ENCODE results near the gene CNNM1. TPM values are rescaled to one million over a fixed set of nuclear protein-coding genes. Genes with fewer than 3 reads are reported as not detected.

Gene CNNM1
- total RNA-seq, 1 experiment from 2014 or later: not detected

- DNase-seq (ENCODE audit: low spot score): no peak
Measured at GRCh38 chr10:99337311-99337811, 8.2 kb downstream of the CNNM1 start.

DNA sequence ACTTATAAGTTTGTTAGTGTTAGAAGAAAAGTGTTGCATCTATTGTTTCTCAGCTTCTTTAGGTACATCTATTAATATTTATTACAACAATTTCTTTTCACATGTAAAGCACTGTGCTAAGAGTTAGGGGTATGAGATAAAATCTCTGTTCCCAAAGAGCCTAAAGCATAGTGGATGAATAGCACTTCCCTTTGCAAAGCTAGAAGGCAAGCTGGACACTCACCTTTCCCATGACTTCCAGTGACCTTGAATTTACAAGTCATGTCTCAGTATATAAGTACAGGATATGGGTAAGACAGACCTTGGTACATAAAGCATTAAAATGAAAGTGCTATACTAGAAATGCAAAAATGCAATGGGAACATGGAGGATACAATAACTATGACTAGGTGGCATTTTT is 8.7 kb downstream of the CNNM1 start:
- no peak for DNase-seq (ENCODE audit: low spot score)

DNA sequence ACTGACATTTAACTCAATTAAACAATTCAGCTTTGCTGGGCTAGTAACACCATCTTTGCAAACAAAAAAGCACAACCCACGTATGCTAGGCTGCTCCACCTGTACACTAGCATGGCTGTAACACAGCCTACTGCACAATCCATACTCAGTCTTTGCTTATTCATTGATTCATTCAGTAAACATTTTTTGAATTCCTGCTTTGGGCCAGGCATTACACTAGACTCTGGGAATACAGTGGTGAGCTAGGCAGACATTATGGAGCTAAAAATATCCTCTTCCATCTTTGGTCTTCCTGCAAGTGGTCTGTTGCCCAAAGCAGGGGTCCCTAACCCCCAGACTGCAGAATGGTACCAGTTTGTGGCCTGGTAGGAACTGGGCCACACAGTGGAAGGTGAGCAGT is 9.9 kb downstream of the CNNM1 start:
- no peak for DNase-seq (ENCODE audit: low spot score)

DNA sequence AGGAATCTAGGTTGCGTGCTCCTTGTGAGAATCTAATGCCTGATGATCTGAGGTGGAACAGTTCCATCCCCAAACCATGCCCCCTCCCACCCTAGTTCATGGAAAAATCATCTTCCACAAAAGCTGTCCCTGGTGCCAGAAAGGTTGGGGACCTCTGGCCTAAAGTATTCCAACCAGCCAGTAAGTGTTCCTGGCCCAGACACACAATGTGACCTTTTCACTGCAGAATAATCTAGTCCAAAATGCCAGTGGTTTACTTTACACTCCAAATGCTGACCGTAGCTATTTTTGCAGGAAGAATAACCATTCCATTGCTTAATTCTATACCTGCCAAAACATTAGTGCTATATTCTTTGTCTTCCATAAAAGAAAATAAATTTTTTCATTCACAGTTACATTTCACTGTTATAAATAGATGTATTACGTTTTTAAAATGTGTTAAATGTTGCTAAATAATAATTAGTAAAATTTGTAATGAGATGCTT is 10.4 kb downstream of the CNNM1 start:
- DNase-seq (ENCODE audit: low spot score): no peak

DNA sequence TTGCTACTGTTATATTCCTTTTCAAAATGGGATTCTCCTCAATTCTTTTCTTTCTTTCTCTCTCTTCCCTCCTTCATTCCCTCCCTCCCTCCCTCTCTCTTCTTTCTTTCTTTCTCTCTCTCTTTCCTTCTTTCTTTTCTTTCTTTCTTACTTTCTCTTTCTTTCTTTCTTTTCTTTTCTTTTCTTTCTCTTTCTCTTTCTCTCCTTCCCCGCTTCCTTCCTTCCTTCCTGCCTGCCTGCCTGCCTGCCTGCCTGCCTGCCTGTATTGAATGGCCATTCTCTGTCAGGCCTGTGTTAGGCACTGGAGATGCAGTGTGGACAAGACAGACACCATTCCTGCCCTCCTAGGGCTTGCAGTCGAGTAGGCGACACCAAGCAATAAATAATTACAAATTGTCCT is 11.5 kb downstream of the CNNM1 start:
- DNase-seq (ENCODE audit: low spot score): no peak

DNA sequence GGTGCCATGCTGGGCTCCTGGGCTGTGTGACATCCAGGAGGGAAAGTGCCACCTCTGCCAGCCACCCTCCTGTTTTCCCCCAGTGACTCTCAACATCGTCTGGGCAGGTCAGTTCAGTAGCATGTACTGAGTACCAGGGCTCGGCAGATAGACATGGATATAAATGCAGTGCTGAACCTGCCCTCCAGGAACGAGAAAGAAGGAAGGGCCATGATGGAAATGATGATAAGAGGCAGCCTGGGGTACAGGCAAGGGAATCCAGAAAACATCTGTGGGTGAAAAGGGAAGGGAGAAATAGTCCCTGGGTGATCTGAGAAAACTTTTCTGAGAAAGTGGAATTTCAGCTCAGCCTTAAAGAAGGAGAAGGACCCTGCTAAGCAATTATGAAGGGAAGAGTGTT is 12.1 kb downstream of the CNNM1 start:
- no peak for DNase-seq (ENCODE audit: low spot score)

DNA sequence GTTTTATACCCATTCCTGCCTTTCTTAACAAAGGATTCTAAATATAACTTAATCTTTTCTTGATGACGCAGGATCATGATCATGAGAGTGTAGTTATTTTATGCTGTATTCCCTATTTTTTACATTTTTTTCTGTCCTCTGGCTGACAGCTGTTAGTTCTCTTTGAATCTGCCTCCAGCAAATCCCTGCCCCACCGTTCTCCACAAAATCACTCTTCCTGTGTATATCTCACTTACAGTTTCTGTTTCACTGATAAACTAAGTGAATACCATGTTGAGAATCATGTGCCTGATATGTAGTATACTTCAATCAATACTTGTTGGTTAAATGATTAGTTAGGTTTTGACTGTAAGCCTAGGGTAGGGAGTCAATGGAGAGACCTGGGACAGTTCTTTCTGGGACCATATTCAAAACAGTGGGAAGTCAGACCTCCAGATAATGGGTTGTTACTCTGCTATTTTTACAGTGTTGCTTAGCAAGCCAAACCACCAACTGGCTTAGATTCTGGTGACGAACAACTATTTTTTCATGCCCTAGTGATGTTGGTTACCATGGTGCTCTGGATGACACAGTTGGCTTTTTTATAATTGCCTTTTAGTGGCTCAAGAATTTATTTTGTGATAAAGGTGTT is 12.8 kb downstream of the CNNM1 start:
- peak; percentile 24 for DNase-seq (ENCODE audit: low spot score)

DNA sequence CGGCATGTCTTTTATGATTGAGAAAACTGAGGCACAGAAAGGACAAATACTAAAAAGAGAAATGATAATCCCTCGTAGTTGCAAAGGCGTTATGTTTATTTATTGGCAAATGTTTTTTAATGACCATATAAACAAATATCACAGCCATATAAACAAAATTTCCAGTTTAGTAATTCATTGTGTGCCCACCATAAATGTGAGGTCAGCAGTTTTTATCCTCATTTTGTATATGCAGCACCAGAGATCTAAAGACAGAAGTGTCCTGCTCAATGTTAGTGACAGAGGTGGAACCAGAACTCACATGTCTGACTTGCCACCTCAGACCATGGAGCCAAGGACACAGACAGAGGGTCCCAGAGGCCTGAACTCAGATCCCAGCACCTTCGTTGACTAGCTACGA is 14.1 kb downstream of the CNNM1 start:
- DNase-seq (ENCODE audit: low spot score): no peak

GRCh38 chr10:99344715-99345114 is 15.6 kb downstream of the CNNM1 start:
- peak; percentile 10 for DNase-seq (ENCODE audit: low spot score)

DNA sequence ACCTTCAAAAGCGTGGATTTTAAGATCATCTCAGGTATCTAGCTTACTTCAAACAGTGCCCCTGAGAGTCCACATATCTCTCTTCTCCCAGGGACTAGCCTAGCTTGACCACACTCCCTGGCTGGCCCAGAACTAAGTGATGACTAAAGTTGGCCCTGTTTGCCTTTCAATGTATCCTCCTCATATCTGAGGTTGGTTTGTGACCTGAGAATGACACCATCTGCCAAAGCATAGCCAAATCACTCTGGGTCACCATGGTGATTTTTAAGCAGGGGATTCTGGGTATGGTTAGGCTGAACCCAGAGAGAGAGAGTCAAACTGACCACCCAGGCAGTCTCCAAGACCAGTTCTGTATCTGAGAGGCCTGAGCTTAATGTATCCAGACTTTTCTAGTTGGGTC is 16.2 kb downstream of the CNNM1 start:
- peak; percentile 37 for DNase-seq (ENCODE audit: low spot score)

DNA sequence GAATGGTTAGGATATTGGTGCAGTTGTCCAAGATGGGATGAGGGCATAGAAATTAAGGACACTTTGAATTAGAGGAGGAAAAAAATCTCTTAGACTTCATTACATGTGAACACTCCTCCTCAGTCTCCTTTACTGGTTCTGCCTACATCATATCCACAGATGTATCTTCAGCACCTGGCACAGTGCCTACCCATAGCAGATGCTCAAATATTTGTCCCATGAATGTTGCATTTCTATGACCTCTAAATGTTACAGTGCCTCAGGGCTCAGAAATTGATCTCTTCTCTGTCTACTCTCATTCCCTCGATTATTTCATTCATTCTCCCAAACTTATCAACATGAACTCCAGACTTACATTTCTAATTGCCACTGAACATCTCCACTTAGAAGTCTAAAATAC is 17.1 kb downstream of the CNNM1 start:
- DNase-seq (ENCODE audit: low spot score): no peak

- no peak for DNase-seq (ENCODE audit: low spot score)
Measured at GRCh38 chr10:99347672-99348071, 18.5 kb downstream of the CNNM1 start.

- no peak for DNase-seq (ENCODE audit: low spot score)
Measured at GRCh38 chr10:99353182-99353581, 24.0 kb downstream of the CNNM1 start.

GRCh38 chr10:99357691-99358090 is 28.5 kb downstream of the CNNM1 start:
- no peak for DNase-seq (ENCODE audit: low spot score)

DNA sequence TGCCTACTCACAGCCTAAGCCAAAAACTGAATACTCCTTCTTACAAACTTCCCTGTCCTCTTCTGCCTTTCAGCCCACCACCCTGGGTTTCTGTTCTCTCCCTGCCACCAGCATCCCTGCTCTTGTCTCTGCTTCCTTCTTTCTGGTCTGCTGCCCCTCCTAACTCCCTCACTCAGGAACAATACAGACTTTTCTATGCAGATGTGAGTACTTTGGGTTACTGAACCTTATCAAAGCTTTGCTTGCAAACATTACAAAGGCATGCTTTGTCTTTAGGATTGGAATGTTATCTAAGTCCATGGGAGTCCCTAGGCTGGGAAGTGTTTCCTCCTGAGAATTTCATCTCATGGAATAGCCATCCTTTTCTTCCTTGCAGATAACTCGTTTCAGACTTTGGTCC is 28.9 kb downstream of the CNNM1 start:
- no peak for DNase-seq (ENCODE audit: low spot score)

GRCh38 chr10:99360934-99361333 is 31.8 kb downstream of the CNNM1 start:
- no peak for DNase-seq (ENCODE audit: low spot score)

- no peak for DNase-seq (ENCODE audit: low spot score)
Measured at GRCh38 chr10:99364125-99364524, 35.0 kb downstream of the CNNM1 start.

DNA sequence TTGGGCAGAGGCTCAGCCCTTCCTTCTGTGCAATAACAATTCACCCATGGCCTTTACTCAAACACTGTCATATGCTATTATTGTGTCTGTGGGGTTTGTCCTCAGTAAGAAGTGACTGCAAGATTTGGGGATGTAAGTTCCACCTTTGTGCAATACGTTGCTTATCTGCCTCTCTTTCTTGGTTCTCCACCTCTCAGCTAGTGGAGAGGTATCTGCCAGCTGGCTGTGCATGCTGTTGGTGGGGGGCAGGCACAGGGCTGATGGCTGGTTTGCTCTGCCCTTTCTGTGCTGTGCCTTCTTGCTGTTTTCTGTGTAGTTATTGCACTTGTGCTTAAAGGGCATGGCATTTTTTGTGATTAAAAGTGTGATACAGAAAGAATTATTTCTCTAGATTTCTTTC is 36.2 kb downstream of the CNNM1 start:
- no peak for DNase-seq (ENCODE audit: low spot score)

- DNase-seq (ENCODE audit: low spot score): no peak
Measured at GRCh38 chr10:99365736-99366135, 36.6 kb downstream of the CNNM1 start.

DNA sequence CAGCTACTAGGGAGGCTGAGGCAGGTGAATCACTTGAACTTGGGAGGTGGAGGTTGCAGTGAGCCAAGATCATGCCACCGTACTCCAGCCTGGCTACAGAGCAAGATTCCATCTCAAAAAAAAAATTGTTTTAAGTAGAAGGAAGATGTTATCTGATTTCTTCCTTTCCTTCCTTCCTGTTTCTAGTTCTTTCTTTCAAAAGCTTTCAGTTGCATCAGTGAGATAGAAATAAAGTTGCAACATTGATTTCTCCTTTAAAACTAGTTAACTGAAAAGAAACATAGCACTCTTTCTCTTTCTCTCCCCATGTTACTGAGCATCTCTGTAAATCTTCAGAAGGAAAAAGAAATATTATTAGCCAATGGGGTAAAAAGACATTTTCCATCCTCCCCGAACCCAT is 37.5 kb downstream of the CNNM1 start:
- no peak for DNase-seq (ENCODE audit: low spot score)

DNA sequence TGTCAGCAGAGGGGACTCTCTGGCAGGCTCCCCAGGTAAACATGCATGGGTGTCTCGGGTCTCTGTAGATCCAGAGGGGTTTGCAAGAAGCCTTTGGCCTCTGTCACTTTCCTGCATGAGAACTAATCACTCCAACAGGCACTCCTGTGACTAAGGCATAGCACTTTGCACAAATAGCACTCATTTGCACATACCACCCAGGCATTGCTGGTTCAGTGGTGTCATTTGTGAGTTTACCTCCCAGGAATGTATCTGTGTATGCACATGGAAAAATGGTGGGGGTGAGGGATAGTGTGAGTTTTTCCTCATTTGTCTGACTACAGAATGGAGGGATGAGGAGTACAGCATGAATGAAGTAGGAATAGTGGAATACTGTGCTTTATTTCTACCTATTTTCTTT is 39.5 kb downstream of the CNNM1 start:
- DNase-seq (ENCODE audit: low spot score): no peak

GRCh38 chr10:99369126-99369525 is 40.0 kb downstream of the CNNM1 start:
- no peak for DNase-seq (ENCODE audit: low spot score)

- no peak for DNase-seq (ENCODE audit: low spot score)
Measured at GRCh38 chr10:99369551-99369950, 40.4 kb downstream of the CNNM1 start.

GRCh38 chr10:99370993-99371392 is 41.8 kb downstream of the CNNM1 start:
- peak; percentile 47 for DNase-seq (ENCODE audit: low spot score)
